BLaER1 (cell line): ENCODE results near the gene C5AR1.
"Not testable (repeated sequence)": the region's sequence is repeated elsewhere in the genome, so short reads cannot be mapped to it uniquely, and the experiment has no call there.

ENCODE experiments used
- H3K27ac ChIP-seq: shearing (Covaris generic); formaldehyde crosslinking; 2 replicates; pipeline ENCODE4 v1.8.1; 2022
- H3K27me3 ChIP-seq: shearing (Covaris generic); formaldehyde crosslinking; 2 replicates; pipeline ENCODE4 v1.8.1; 2022
- H3K36me3 ChIP-seq: shearing (Covaris generic); formaldehyde crosslinking; 2 replicates; pipeline ENCODE4 v1.8.1; 2022
- H3K4me1 ChIP-seq: shearing (Covaris generic); formaldehyde crosslinking; 2 replicates; pipeline ENCODE4 v1.8.1; 2022
- H3K4me2 ChIP-seq: shearing (Covaris generic); formaldehyde crosslinking; 2 replicates; pipeline ENCODE4 v1.8.1; 2022
- H3K4me3 ChIP-seq: shearing (Covaris generic); formaldehyde crosslinking; 2 replicates; pipeline ENCODE4 v1.8.1; 2022
- H3K9ac ChIP-seq: shearing (Covaris generic); formaldehyde crosslinking; 2 replicates; pipeline ENCODE4 v1.8.1; 2022
- H3K9me3 ChIP-seq: shearing (Covaris generic); formaldehyde crosslinking; 2 replicates; pipeline ENCODE4 v1.8.1; 2022
- H4K20me1 ChIP-seq: shearing (Covaris generic); formaldehyde crosslinking; 2 replicates; pipeline ENCODE4 v1.8.1; 2022
- Cebpa-rat ChIP-seq: shearing (Covaris generic); IDR thresholded peaks from 2 replicates; pipeline ENCODE4 v1.8.1; 2022

The C5AR1 gene

GRCh38 chr19:47323872-47324271 lies 14.2 kb downstream of the C5AR1 start:
- Histone ChIP-seq H3K4me1 (peaks cover 5% of the 10 kb centered on the region; the same call in 1 of the 2 replicates), H3K27me3 (no peaks in the 10 kb centered on the region), H3K9me3 (peaks cover 7% of the 10 kb centered on the region; the same call in 1 of the 2 replicates), H3K4me2 (no peak overlapping the region), H3K9ac (no peak overlapping the region), H3K4me3 (no peak overlapping the region), H4K20me1 (no peaks in the 10 kb centered on the region), H3K27ac (no peak overlapping the region), H3K36me3 (no peaks in the 10 kb centered on the region)
- TF ChIP-seq Cebpa-rat: no peak

DNA sequence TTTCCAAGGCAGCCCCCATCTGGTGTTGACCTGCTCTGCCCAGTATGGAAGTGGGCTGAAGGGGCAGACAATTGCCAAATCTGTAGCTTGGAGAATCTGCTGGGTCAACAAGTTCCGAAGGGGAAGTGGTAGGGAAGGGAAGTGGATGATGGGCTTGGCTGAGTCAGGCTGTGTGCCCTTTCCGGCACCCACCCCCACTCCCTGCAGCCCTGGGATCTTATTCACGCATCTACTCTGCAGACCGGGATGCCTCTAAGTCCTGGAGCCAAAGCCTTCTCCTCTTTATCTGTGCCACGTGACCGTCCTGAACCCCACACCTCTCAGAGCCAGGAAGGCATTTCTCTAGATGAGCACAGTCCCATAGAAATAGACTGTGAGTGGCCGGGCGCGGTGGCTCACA lies 14.8 kb downstream of the C5AR1 start:
- Histone ChIP-seq H3K4me2 (no peak overlapping the region), H4K20me1 (no peaks in the 10 kb centered on the region), H3K27me3 (no peaks in the 10 kb centered on the region), H3K4me1 (peaks cover 5% of the 10 kb centered on the region; the same call in 1 of the 2 replicates), H3K36me3 (no peaks in the 10 kb centered on the region), H3K27ac (no peak overlapping the region), H3K4me3 (no peak overlapping the region), H3K9me3 (peaks cover 7% of the 10 kb centered on the region; the same call in 1 of the 2 replicates), H3K9ac (no peak overlapping the region)
- TF ChIP-seq Cebpa-rat: no peak

DNA sequence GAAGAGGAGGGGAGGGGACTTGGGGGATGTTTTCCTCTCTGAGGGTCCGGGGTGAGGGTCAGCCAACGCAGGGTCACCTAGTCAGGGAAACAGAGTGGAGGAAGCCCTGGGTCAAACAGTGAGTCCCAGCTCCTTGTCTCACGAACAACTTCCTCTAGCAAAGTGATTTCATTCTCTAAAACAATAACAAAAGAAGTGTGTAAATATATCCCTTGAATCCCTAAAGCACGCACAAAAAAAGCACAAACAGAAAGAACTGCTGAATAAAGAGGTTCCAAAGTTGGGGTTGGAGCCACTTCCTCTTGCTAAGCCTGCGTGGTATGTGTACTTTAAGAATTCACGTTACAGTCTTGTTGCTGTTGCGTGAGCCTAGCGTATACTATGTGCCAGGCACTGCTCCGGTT lies 20.8 kb downstream of the C5AR1 start:
- Histone ChIP-seq H3K4me2 (no peak overlapping the region), H3K4me3 (no peak overlapping the region), H3K27me3 (no peaks in the 10 kb centered on the region), H4K20me1 (no peaks in the 10 kb centered on the region), H3K27ac (no peak overlapping the region), H3K9me3 (no peaks in the 10 kb centered on the region), H3K36me3 (no peaks in the 10 kb centered on the region), H3K9ac (no peak overlapping the region), H3K4me1 (no peaks in the 10 kb centered on the region)
- TF ChIP-seq Cebpa-rat: no peak

GRCh38 chr19:47331490-47331889 lies 21.8 kb downstream of the C5AR1 start:
- no peak overlapping the region for H3K4me3 ChIP-seq
- H3K27ac ChIP-seq: no peak overlapping the region
- no peak for TF ChIP-seq Cebpa-rat
- no peak overlapping the region for H3K4me2 ChIP-seq
- no peaks in the 10 kb centered on the region for H3K27me3 ChIP-seq
- H3K4me1 ChIP-seq: peaks cover 3% of the 10 kb centered on the region
- H3K9me3 ChIP-seq: no peaks in the 10 kb centered on the region
- H4K20me1 ChIP-seq: no peaks in the 10 kb centered on the region
- H3K9ac ChIP-seq: no peak overlapping the region
- no peaks in the 10 kb centered on the region for H3K36me3 ChIP-seq

DNA sequence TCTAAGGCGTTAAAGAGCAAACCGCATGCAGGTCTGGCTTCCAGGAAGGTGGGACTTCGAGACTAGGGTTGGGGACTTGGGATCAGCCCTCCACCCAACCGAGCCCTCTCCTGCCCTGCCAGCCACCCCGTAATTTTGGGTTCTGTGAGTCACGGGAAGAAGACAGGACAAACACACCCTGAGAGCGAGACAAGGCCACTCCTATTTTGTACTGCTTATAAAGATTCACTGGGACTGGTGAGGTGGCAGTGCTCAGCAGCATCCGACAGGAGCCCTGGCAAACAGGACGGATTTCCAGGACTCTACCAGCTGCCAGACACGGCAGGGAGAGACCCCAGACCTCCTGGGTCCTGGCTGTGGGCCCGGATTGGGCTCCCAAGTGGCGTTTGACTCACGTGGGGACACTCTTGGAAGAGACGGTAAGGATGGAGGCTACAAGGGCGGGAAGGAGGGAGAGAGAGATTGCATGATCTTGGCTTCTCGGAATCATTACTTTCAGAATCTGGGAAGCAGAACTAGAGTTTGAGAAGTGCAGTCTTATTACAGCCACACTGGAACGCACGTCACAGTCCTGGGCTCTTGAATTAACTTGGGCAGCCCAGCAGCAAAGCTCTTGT lies 22.4 kb downstream of the C5AR1 start, which contains the start of gene C5AR2:
C5AR2 (plus strand) TSS at position 245 of the 617 bp plus-strand sequence. CDS start 8,625 bp downstream, outside the sequence.
- Histone ChIP-seq H3K4me3 (no peak within 1 kb of the TSS), H3K4me2 (no peak within 1 kb of the TSS), H3K9ac (no peak within 1 kb of the TSS), H3K36me3 (no peaks in the 10 kb centered on the region), H3K27me3 (no peaks in the 10 kb centered on the region), H3K9me3 (no peaks in the 10 kb centered on the region), H4K20me1 (no peaks in the 10 kb centered on the region), H3K27ac (no peak within 1 kb of the TSS), H3K4me1 (peaks cover 8% of the 10 kb centered on the region)
- no peak for TF ChIP-seq Cebpa-rat

- not testable (repeated sequence) for H3K9me3 ChIP-seq, H3K27ac ChIP-seq, H4K20me1 ChIP-seq, H3K9ac ChIP-seq, H3K36me3 ChIP-seq, H3K4me3 ChIP-seq, H3K27me3 ChIP-seq
- H3K4me2 ChIP-seq: peak overlapping the region; percentile 28
- H3K4me1 ChIP-seq: peaks cover 11% of the 10 kb centered on the region
Observed at GRCh38 chr19:47336765-47337718, 27.4 kb downstream of the C5AR1 start.

DNA sequence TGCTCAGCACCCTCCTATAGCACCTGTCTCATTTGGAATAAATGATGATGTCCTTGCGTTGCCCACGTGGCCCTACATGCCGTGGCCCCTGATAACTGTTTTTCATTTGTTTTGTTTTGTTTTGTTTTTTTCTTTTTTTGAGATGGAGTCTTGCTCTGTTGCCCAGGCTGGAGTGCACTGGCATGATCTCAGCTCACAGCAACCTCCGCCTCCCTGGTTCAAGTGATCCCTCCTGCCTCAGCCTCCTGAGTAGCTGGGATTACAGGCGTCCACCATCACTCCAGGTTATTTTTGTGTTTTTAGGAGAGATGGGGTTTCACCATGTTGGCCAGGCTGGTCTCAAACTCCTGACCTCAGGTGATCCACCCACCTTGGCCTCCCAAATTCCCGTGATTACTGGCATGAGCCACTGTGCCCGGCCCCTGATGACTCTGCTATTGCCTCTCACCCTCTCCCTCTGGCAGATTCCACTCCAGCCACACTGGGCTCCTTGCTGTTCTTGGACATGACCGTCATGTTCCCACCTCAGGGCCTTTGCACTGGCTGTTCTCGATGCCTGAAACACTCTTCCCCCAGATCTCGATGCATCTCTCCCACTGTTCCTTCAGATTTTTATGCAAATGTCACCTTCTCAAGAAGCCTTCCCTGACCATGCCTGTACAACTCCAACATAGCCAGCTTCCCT lies 29.7 kb downstream of the C5AR1 start:
- no peak overlapping the region for H3K4me3 ChIP-seq
- no peaks in the 10 kb centered on the region for H3K9me3 ChIP-seq
- H3K9ac ChIP-seq: no peak overlapping the region
- H3K27ac ChIP-seq: no peak overlapping the region
- H3K36me3 ChIP-seq: no peaks in the 10 kb centered on the region
- H3K4me1 ChIP-seq: peaks cover 11% of the 10 kb centered on the region
- H4K20me1 ChIP-seq: no peaks in the 10 kb centered on the region
- H3K4me2 ChIP-seq: no peak overlapping the region
- no peak for TF ChIP-seq Cebpa-rat
- no peaks in the 10 kb centered on the region for H3K27me3 ChIP-seq

DNA sequence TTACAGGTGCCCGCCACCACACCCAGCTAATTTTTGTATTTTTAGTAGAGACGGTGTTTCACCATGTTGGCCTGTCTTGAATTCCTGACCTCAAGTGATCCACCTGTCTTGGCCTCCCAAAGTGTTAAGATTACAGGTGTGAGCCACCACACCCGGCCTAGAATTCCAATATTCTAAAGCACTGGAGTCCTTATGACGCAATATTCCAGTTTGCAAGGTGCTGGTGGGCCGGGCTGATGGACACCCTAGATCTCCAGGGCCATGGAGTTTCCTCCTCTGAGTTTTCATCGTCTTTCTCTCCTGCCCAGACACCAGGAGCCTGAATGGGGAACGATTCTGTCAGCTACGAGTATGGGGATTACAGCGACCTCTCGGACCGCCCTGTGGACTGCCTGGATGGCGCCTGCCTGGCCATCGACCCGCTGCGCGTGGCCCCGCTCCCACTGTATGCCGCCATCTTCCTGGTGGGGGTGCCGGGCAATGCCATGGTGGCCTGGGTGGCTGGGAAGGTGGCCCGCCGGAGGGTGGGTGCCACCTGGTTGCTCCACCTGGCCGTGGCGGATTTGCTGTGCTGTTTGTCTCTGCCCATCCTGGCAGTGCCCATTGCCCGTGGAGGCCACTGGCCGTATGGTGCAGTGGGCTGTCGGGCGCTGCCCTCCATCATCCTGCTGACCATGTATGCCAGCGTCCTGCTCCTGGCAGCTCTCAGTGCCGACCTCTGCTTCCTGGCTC lies 31.0 kb downstream of the C5AR1 start:
- Histone ChIP-seq H3K9me3 (no peaks in the 10 kb centered on the region), H3K4me3 (no peak overlapping the region), H4K20me1 (no peaks in the 10 kb centered on the region), H3K4me2 (no peak overlapping the region), H3K9ac (no peak overlapping the region), H3K27ac (no peak overlapping the region), H3K36me3 (no peaks in the 10 kb centered on the region), H3K27me3 (no peaks in the 10 kb centered on the region), H3K4me1 (peaks cover 11% of the 10 kb centered on the region)
- TF ChIP-seq Cebpa-rat: 0 out of 2 replicates have a peak, but pooled peaks have one; percentile 28

GRCh38 chr19:47341734-47342133 lies 32.1 kb downstream of the C5AR1 start:
- H3K9me3 ChIP-seq: no peaks in the 10 kb centered on the region
- peaks cover 5% of the 10 kb centered on the region for H3K4me1 ChIP-seq
- H3K4me2 ChIP-seq: no peak overlapping the region
- H3K9ac ChIP-seq: no peak overlapping the region
- no peak overlapping the region for H3K4me3 ChIP-seq
- no peak overlapping the region for H3K27ac ChIP-seq
- TF ChIP-seq Cebpa-rat: no peak
- no peaks in the 10 kb centered on the region for H4K20me1 ChIP-seq
- H3K36me3 ChIP-seq: no peaks in the 10 kb centered on the region
- no peaks in the 10 kb centered on the region for H3K27me3 ChIP-seq
